Stimulated activated CD8-positive, alpha-beta memory T cell treated with anti-CD3 and anti-CD28 coated beads, Interleukin-12 subunit alpha, Interleukin-12 subunit beta, amount 100 ng/mL, for 4 hours (primary cell): ENCODE measurements around the gene TRIP10.

ENCODE experiments used
- DNase-seq: peaks from one replicate; pipeline ENCODE4 v3.0.0-alpha.2; 2020; ENCODE audit warnings: low read depth

The TRIP10 gene

GRCh38 chr19:6712231-6712630 is 27.2 kb upstream of the TRIP10 start:
- no peak for DNase-seq

DNA sequence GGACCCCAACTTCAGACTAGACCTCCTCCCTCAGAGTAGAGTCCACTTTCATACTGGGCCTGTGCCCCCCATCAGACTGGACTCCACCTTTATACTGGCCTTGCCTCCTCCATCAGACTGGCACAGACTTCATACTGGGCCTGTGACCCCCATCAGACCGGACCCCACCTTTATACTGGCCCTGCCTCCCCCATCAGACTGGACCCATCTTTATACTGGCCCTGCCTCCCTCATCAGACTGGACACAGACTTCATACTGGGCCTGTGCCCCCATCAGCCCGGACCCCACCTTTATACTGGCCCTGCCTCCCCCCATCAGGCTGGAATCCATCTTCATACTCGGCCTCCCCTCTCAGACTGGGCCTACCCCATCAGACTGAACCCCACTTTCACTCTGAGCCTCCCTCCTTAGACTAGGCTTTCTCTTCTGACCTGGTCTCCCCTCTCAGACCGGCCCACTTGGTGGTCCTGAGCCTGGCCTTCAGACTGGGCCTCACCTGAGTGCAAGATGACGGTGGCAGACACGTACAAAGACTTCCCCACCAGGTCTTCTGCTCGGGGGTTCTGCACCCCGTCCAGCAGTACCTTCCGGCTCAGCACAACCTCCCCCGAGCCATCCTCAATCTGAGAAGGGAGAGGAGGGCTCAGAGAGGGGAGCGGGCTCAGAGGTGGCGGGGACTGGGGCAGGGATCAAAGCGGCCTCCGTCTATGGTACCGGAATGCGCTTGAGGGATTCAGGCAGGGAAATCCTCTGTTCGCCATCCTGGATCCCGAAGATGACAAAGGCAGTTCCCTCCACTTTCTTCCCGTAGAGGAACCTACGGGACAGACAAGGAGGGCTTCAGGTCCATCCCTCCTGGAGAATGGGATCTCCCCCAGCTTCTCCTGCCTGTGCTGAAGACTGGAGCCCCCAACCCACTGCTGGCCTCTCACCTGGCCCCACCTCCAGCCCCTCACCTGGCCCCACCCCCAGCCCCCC is 26.5 kb upstream of the TRIP10 start:
- no peak for DNase-seq

- DNase-seq, result no peak
Measured at GRCh38 chr19:6713773-6714692, 25.4 kb upstream of the TRIP10 start.

- DNase-seq, result no peak
Measured at GRCh38 chr19:6714749-6715555, 24.5 kb upstream of the TRIP10 start.

DNA sequence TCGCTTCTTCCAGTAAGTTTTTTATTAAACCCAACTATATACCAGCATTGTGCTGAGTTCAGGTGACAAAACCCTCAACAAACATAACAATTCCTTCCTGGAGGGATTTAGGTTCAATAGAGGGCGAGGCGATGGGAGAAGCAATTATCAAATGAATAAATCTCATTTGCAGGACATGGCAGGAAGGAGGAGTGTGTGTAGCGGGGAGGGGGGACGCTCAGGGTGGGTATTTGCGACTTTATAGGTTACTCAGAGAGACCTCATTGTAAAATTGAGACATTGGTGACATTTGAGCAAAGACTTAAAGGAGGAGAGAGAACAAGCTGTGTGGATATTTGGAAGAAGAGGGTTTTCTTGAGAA is 22.9 kb upstream of the TRIP10 start:
- DNase-seq, result no peak

GRCh38 chr19:6717036-6717435 is 22.4 kb upstream of the TRIP10 start:
- no peak for DNase-seq

DNA sequence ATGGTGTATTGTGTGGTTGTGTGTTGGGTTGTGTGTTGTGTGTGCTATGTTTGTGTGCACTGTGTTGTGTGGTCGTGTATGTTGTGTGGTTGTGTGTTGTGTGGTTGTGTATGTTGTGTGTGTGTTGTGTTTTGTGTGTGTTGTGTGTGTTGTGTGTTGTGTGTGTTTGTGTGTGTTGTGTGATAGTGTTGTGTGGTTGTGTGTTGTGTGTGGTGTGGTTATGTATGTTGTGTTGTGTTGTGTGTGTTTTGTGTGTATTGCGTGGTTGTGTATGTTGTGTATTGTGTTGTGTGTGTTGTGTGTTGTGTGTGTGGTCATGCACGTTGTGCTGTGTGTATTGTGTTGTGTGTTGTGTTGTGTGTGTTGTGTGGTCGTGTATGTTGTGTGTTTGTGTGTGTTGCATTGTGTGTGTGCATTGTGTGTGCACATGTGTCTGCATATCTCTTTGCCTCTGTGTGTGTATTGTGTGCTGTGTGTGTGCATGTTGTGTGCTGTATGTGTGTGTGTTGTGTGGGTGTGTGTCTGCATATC is 22.0 kb upstream of the TRIP10 start:
- no peak for DNase-seq

DNA sequence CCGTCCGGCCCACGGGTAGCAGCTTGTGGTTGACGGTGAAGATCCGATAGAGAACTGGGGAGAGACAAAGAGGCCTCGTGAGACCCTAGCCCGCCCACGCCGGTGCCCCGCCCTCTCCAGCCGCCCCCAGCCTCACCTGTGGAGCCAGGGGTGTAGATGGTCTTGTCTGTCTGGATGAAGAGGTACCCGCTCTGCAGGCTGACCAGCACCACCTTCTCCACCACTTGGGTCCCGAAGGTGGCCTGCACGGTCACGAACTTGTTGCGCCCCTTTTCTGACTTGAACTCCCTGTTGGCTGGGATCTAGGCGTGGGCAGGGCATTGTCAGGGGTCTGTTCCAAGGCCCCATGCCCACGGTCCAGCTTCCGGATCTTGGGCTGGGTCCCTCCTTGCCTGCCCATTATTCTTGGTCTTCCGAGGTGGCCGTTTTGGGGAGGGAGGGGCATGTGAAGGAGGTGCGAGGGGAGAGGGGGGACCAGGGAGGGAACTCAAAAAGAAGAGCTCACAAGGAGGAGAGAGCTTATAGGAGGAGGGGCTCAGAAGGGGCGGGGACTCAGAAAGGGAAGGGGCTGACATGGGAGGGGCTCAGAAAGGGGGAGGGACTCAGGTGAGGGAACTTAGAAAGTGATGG is 21.3 kb upstream of the TRIP10 start:
- no peak for DNase-seq

GRCh38 chr19:6718741-6719539 is 20.5 kb upstream of the TRIP10 start:
- no peak for DNase-seq

- DNase-seq, result no peak
Measured at GRCh38 chr19:6719540-6719861, 20.0 kb upstream of the TRIP10 start.

- DNase-seq, result no peak
Measured at GRCh38 chr19:6719992-6720368, 19.5 kb upstream of the TRIP10 start.

DNA sequence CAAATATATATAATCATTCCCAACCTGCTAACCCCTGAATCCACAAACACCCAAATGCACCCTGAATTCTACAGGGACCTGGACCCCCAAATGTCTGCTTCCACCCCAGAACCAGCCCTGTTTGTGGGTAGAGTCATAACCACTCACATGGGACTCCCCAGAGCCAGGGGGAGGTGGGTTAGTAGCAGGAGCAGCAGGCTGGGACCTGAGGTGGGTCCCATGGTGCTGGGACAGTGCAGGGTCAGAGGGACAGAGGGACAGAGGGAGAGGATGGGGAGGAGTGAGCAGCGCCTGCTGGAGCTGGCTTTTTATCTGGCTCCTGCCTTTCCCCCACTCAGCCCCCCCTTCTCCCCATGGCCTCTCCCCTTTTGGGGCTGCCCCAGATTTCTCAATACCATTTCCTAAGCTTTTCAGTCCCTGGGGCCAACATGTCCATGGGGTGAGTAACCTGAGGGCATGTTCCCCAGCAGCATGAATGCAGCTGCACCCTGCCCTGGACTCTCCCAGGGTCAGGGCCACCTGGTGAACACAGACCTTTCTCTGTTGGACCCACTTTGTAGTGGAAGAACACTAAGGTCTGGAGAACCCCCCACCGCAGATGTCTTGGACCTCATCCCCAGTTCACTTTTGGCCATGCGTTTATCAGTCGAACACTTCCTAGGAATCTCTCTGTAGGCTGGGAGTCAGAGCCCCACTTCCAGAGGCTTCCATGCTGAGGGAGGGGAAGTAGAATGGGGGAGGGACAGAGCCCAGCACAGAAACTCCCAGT is 18.9 kb upstream of the TRIP10 start, which contains the start of gene C3:
Gene C3 (minus strand): TSS at position 282 of the 769 bp plus-strand sequence. CDS start 61 bp downstream, at position 221.
- no peak for DNase-seq

- no peak for DNase-seq
Measured at GRCh38 chr19:6721138-6721474, 18.4 kb upstream of the TRIP10 start.

- no peak for DNase-seq
Measured at GRCh38 chr19:6721773-6722172, 17.7 kb upstream of the TRIP10 start.

DNA sequence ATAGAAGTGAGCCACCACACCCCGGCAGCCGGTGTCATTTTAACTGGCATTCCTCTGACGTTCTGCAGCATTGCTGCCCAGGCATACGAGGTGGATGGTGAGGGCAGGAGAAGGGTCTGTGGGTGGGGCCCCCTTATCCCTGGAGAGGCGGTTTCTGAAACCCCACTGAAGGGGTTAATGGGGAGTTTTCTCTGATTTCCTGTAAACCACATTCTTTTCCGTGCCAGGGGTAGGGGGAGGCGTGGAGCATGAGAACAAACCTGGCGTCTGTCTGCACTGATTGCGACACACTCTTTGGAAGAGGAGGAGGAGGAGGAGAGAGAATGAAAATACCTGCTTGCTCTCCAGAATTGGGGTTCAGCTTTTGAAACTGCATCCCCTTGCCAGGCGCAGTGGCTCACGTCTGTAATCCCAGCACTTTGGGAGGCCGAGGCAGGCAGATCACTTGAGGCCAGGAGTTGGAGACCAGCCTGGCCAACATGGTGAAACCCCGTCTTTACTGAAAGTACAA is 16.3 kb upstream of the TRIP10 start:
- no peak for DNase-seq

GRCh38 chr19:6723738-6724137 is 15.7 kb upstream of the TRIP10 start:
- DNase-seq, result no peak

DNA sequence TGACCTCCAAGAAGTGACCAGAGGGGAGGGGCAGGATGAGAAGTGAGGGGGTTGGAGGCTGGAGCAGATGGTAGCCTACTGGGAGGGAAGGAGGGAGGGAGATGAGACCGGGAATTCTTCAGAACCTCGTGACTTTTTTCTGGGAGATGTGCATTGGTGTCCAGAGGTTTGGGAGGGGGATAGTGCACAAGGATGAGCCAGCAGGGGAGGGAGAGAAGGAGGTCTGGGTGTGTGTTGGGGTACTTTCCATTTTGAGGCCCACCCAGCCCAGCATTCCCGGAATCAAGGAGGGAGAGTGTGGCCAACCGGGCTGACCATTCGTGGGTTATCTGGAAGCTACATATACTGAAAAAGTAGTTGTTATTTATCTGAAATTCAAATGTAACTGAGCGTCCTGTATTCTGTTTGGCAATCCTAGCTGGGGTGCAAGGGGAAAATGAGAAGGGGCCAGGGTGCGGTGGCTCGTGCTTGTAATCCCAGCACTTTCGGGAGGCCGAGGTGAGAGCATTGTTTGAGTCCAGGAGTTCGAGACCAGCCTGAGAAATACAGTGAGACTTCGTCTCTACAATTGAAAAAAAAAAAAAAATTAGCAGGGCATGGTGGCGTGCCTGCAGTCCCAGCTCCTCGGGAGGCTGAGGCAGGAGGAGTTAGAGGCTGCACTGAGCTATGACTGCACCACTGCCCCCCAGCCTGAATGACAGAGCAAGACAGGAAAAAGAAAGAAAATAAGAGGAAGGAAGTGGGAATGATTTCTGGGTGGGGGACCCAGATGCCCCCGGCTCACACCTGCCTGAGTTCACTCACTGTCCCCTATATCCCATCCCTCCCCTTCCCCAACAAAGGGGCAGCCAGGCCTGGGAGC is 14.6 kb upstream of the TRIP10 start:
- no peak for DNase-seq

DNA sequence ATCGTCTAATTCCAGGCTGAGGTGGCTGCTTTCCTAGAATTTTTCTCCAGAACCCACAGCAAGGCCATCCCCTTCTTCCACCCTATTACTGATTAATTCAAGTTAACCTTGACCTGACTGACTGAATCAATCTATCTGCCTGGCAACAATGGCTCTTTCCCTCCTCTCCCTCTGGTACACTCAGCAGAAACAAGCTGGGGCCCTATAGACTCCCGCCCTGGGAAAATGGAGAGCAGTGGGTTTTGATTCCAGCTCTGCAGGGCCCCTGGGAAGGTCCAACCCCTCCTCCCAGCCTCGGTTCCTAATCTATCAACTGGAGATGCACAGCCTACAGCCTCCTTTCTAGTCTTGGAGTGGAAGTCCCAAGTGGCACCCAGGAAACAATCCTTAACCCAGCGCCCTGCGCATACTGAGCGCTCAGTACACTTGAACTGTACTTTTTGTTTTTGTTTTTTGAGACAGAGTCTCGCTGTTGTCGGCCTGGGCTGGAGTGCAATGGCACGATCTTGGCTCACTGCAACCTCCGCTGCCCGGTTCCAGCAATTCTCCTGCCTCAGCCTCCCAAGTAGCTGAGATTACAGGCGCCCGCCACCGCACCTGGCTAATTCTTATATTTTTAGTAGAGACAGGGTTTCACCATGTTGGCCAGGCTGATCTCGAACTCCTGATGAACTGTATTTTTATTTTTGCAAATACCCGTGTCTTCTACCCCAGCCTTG is 13.8 kb upstream of the TRIP10 start:
- DNase-seq, result no peak
